Ovary (tissue), 3 donors: Measurements from ENCODE around the gene BZW1.

Experiments
- EP300 ChIP-seq: sonication (generic); formaldehyde crosslinking; IDR thresholded peaks from one replicate; pipeline ENCODE4 v1.6.1; 2017; ENCODE audit warnings: antibody characterized with exemption
- TF ChIP-seq, protein P1 (sequence below), 3 donors: fragments of 450-650 bp in 2 of 3; fragments of 200-600 bp in 1 of 3; IDR thresholded peaks; one replicate each; pipeline versions ENCODE4 v1.5.1 to v1.8.0; 2016 to 2022; ENCODE audit warnings: antibody characterized with exemption in 3 of 3, mild to moderate bottlenecking in 1 of 3
- donor health status: DM: no; HTN: no; CAD: no.

DNA sequence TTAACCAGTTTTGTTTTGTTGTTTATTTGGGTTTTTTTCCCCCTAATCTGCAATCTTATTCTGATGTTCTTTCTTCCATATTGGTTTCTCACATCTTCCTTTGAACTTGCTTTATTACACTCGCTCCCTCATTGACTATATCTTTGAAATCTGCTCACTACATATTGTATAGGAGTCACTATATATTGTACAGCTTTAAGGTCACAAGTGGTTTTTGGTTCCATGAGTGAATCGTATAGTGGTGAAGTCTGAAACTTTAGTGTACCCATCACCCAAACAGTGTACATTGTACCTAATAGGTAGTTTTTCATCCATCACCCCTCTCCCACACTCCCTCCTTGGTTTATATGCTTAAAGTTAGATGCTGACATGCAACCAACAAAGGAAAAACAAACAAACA is 11.3 kb upstream of the BZW1 start:
- TF ChIP-seq, protein P1, sequence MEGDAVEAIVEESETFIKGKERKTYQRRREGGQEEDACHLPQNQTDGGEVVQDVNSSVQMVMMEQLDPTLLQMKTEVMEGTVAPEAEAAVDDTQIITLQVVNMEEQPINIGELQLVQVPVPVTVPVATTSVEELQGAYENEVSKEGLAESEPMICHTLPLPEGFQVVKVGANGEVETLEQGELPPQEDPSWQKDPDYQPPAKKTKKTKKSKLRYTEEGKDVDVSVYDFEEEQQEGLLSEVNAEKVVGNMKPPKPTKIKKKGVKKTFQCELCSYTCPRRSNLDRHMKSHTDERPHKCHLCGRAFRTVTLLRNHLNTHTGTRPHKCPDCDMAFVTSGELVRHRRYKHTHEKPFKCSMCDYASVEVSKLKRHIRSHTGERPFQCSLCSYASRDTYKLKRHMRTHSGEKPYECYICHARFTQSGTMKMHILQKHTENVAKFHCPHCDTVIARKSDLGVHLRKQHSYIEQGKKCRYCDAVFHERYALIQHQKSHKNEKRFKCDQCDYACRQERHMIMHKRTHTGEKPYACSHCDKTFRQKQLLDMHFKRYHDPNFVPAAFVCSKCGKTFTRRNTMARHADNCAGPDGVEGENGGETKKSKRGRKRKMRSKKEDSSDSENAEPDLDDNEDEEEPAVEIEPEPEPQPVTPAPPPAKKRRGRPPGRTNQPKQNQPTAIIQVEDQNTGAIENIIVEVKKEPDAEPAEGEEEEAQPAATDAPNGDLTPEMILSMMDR (IDR thresholded peaks at IDR 0.05) = no peak
- TF ChIP-seq EP300 = no peak
